HG03354 (cell line): ENCODE data around the gene CTAG1B.
"Not testable (repeated sequence)": the region's sequence is repeated elsewhere in the genome, so short reads cannot be mapped to it uniquely, and the experiment has no call there.

Experiments
- ATAC-seq: cut with Tn5 transposase; IDR thresholded peaks from one replicate; pipeline ENCODE4 v1.9.1; 2021; ENCODE audit warnings: mild to moderate bottlenecking; ENCODE audit not compliant: unreplicated experiment, poor library complexity, severe bottlenecking

The CTAG1B gene

GRCh38 chrX:154630949-154631348 is 11.9 kb upstream of the CTAG1B start:
- not testable (repeated sequence) for ATAC-seq

- not testable (repeated sequence) for ATAC-seq
Measured at GRCh38 chrX:154628960-154629359, 9.9 kb upstream of the CTAG1B start.

- ATAC-seq: not testable (repeated sequence)
Measured at GRCh38 chrX:154620767-154621414, 1.8 kb upstream of the CTAG1B start.

DNA sequence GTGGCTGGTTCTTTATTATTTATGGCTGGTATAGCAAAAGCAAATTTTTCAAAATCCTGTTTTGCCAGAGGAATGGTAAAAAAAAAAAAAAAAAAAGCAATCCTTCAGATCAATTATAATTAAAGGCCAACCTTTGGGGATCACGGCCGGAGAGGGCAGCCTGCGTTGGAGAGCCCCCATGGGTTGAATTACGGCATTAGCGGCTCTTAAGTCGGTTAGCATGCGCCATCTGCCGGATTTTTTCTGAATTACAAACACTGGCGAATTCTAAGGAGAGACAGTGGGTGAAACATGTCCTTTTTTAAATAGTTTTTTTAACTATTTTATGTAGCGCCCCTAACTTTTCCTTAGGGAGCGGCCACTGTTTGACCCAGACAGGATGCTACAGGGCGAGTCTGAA is 5.5 kb downstream of the CTAG1B start:
- ATAC-seq: not testable (repeated sequence)

- ATAC-seq: not testable (repeated sequence)
Measured at GRCh38 chrX:154611146-154611545, 7.9 kb downstream of the CTAG1B start.

GRCh38 chrX:154608823-154609222 is 10.3 kb downstream of the CTAG1B start:
- ATAC-seq: not testable (repeated sequence)

DNA sequence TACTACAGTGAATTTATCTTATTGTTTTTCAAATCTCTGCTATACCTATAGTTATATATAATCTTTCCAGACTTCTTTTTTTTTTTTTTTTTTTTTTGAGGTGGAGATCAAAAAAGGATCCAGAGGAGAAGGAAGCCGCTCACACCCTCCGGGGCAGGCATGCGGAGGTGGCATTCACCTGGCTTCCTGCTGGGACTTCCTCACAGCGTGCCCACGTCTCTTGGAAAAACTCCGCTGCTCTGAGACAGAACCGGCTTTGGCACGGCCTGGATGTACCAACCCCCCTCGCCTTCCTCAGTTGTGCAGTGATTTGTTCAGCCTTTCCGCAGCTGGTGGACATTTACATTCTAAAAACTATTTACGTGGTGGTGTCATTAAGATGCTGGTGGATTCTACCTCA is 11.1 kb downstream of the CTAG1B start:
- not testable (repeated sequence) for ATAC-seq

DNA sequence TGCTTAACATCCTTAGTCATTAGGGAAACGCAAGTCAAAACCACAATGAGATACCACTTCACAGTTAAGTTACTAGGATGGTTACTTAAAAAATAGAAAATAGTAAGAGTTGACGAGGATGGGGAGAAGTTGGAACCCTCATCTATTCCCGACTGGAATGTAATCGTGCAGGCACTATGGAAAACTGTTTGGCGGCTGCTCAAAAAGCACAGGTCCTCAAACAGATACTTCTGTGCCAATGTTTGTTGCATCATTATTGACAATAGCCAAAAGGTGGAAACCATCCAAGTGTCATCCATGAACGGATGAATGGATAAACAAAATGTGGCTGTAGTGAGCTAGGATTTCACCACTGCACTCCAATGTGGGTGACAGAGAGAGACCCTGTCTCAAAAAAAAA is 11.7 kb downstream of the CTAG1B start:
- no peak for ATAC-seq

DNA sequence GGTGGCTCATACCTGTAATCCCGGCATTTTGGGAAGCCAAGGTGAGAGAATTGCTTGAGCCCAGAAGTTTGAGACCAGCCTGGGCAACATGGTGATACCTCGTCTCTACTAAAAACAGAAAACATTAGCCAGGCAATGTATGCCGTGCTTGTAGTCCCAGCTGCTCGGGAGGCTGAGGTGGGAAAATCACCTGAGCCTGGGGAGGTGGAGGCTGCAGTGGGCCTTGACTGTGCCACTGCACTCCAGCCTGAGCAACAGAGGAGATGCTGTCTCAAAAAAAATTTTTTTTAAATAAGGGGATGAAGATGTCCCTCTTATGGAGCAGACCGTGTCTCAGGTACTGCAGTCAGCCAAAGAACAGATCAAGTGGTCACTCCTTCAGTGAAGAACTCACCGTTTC is 13.5 kb downstream of the CTAG1B start:
- ATAC-seq: no peak

DNA sequence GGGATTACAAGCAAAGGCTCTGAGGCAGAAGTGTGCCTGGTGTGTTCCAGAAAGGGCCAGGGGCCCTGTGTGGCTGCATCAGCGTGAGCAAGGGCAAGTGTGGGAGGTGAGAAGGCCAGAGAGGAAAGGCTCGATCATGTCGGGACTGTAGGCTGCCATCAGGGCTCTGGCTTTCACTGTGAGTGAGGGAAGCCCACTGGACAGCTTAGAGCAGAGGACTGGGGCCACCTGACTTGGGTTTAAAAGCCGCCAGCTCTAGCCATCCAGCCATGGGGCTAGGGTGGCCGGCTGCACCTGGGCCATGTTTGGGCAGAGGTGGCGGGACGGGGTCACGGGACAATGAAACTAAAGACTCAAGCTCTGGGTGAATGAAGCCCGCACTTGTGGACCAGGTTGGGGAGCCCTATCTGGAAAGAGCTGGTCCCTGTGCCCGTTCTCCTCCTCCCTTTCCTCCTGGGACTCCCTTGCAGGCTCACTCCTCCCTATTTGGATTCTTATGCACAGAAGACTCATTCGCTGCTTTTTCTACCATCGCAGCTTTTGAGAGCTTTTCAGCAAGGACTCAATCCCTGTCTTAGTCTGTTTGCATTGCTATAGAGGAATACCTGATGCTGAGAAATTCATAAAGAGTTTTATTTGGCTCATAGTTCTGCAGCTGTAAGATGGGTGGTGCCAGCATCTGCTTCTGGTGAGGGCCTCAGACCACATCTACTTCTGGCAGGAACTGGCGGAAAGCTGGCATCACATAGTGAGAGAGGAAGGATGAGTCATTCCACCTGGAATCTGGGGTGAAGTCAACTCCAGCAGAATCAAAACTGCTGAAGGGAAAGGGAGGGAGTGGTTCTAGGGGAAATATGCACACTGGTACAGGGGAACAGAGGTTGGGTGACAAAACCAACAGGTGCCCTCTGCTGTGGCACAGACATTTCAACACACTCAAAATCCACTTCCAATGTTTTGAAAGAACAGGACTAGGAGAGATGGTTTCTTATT is 15.3 kb downstream of the CTAG1B start:
- ATAC-seq: no peak

GRCh38 chrX:154602766-154603437 is 16.2 kb downstream of the CTAG1B start:
- ATAC-seq: no peak

- no peak for ATAC-seq
Measured at GRCh38 chrX:154602226-154602625, 16.9 kb downstream of the CTAG1B start.

DNA sequence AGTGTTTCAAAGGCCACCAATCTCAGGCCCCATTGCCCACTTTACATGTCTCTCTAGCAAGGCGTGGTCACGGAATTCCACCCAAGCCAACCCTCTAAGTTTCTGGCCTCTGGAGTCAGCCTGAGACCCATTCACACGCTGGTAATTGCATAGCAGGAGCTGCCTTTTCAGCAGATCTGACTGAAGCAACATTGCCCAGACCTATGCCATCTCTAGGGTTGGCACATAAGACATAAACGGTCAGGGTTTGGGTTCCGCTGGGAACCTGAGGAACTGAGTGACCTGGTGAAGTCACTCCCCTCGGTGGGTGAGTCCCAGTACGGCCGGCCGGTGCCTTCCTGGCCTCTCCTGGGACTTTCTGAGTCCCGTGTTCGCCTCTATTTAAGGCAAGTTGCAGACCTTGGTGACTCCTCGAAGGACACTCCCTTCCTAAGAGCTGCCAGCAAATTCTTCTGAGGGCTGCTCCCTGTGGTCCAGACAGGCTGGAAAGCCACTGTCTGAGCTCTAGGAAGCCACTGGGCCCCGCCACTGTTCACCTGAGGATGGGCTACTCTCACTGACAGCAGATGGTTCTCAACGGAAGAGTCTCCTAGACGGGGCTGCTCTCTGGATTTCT is 18.2 kb downstream of the CTAG1B start:
- ATAC-seq: no peak

GRCh38 chrX:154599531-154599930 is 19.6 kb downstream of the CTAG1B start:
- ATAC-seq: no peak

DNA sequence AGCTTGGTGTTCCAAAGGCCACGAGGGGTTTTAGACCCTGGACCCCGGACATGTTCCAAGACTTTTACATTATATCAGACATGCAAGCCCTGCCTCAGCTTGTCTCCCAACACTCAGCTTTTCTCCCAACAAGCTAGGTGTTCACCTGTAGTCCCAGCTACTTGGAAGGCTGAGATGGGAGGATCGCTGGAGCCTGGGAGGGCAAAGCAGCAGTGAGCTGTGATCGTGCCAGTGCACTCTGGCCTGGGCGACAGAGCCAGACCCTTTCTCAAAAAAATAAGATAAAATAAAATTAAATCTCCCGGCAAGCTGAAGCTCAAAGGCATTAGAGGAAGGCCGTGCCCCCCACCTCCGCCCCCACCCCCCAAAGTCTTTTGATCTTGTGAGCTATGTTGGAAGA is 20.4 kb downstream of the CTAG1B start:
- no peak for ATAC-seq

DNA sequence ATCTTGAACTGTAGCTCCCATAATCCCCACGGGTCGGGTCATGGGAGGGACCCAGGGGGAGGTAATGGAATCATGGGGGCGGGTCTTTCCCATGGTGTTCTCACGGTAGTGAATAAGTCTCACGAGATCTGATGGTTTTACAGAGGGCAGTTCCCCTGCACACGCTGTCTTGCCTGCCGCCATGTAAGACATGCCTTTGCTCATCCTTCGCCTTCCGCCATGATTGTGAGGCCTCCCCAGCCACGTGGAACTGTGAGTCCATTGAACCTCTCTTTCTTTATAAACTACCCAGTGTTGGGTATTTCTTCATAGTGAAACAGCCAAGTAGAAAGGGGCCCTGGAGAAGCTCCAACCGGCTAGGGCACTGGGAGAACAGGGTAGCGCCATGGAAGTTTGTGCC is 21.9 kb downstream of the CTAG1B start:
- no peak for ATAC-seq

- no peak for ATAC-seq
Measured at GRCh38 chrX:154596290-154596929, 22.7 kb downstream of the CTAG1B start.

DNA sequence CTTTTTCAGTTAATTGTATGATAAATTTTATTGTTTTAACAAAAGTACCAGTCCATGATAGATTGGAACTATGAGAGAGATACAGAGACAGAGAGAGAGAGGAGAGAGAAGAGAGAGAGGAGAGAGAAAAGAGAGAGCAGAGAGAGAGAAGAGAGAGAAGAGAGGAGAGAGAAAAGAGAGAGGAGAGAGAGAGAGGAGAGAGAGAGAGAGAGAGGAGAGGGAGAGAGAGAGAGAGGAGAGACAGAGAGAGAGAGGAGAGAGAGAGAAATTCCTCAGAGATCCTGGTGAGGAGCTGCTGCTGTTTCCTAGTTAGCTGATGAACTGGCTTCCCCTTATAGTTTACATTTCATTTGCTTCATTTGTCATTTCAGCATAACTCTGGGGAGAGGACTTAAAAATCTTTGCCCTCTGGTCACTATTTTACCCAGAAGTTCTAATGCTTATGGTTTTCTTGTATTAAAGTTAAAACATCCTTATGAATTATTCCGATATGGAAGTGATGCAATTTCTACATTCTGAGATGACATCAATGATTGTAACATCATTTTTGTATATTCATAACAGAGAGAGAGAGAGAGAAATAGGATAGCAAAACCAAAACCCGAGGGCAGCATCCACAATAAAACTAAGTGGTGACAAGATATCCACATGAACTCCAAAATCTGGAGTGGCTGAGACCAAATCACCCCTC is 23.4 kb downstream of the CTAG1B start:
- ATAC-seq: no peak

DNA sequence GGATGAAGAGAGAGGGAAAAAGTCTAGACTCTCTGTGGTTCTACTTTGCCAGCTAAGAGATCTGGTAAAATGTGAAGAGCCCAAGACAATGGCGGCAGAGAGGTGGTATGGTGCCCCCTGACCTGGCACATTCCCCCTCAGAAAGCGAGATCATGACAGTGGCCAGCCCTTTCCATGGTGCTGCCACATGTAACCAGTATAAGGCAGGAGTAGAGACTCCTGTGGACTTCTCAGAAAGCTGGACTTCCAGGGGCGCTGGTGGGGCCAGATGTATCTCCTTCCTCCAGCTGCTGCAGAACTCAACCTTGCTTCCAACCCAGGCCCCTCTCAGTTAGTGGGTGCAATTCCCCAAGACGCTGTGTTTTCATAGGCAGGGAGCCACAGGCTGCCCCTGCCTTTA is 24.6 kb downstream of the CTAG1B start:
- no peak for ATAC-seq
